Panc1 (cell line): Measurements from ENCODE around the gene P3H3. TPM values are rescaled to one million over a fixed set of nuclear protein-coding genes. Genes with fewer than 3 reads are reported as not detected.

ENCODE experiments used
- ATAC-seq: fragments of 200-7000 bp; cut with Tn5 transposase; 2 replicates; pipeline ENCODE4 v1.9.1; 2020; ENCODE audit warnings: mild to moderate bottlenecking, moderate library complexity
- BruUV-seq: library from RNA; stranded (reverse); fragments of 400-500 nt; replicated peaks from 2 replicates; lab custom pipeline; 2021; lab: Mats Ljungman, UMichigan
- CTCF ChIA-PET: fragments of 300-600 bp; sonication (Branson Sonifier 250); formaldehyde crosslinking; loops from one replicate; lab custom pipeline; 2022; ENCODE audit warnings: antibody characterized with exemption; lab: Charles Lee
- POLR2A ChIA-PET: fragments of 300-600 bp; sonication (Branson Sonifier 250); formaldehyde crosslinking; loops from one replicate; lab custom pipeline; 2022; ENCODE audit warnings: antibody characterized with exemption; lab: Charles Lee
- DNase-seq: peaks from one replicate; pipeline ENCODE4 v3.0.0-alpha.2; 2010; ENCODE audit warnings: low read depth, low spot score
- H3K27ac ChIP-seq: 2 replicates; pipeline ENCODE4 v1.5.1; 2011; ENCODE audit warnings: mild to moderate bottlenecking, low read length, inconsistent platforms
- H3K27me3 ChIP-seq: fragments of 200-500 bp; sonication (Bioruptor generic); 2 replicates; pipeline ENCODE4 v1.6.0; 2014; ENCODE audit warnings: low read length, inconsistent platforms; ENCODE audit not compliant: control insufficient read depth, insufficient read depth
- H3K36me3 ChIP-seq: fragments of 200-500 bp; sonication (Bioruptor generic); 2 replicates; pipeline ENCODE4 v1.5.1; 2014; ENCODE audit warnings: inconsistent platforms, mild to moderate bottlenecking, low read length, moderate library complexity; ENCODE audit not compliant: control insufficient read depth, insufficient read depth
- H3K4me1 ChIP-seq: 2 replicates; pipeline ENCODE4 v1.5.1; 2011; ENCODE audit warnings: inconsistent platforms, mild to moderate bottlenecking, low read length, moderate library complexity; ENCODE audit not compliant: control insufficient read depth, insufficient read depth
- H3K4me3 ChIP-seq, 2 experiments: 2 replicates each; pipeline ENCODE4 v1.5.1; 2011 to 2012; ENCODE audit warnings: low read depth in 2 of 2, low read length in 2 of 2, mild to moderate bottlenecking in 2 of 2, inconsistent platforms in 1 of 2, moderate library complexity in 1 of 2
- H3K9me3 ChIP-seq: fragments of 200-500 bp; sonication (Bioruptor generic); 2 replicates; pipeline ENCODE4 v1.5.1; 2014; ENCODE audit warnings: low read depth, mild to moderate bottlenecking, inconsistent platforms, low read length, moderate library complexity; ENCODE audit not compliant: control insufficient read depth, insufficient read depth
- POLR2AphosphoS5 ChIP-seq: IDR thresholded peaks from 2 replicates; pipeline ENCODE4 v1.6.1; 2012; ENCODE audit warnings: mild to moderate bottlenecking, low read depth, low read length, moderate library complexity
- SIN3A ChIP-seq: IDR thresholded peaks from 2 replicates; pipeline ENCODE4 v1.6.1; 2012; ENCODE audit warnings: low read depth, mild to moderate bottlenecking, low read length, moderate library complexity, borderline replicate concordance; ENCODE audit not compliant: insufficient read depth
- TCF7L2 ChIP-seq: IDR thresholded peaks from 2 replicates; pipeline ENCODE4 v1.6.1; 2011; ENCODE audit warnings: mild to moderate bottlenecking, low read depth, low read length, inconsistent platforms
- in situ Hi-C: cut with HindIII; loops from 2 replicates; pipeline ENCODE4 v1.10.0; 2016; ENCODE audit warnings: low sequenced_read_pairs, low pct_unique_long_range_greater_than_20kb
- intact Hi-C: fragments of 100-400 bp; cut with micrococcal nuclease; formaldehyde crosslinking; loops from one replicate; pipeline ENCODE4 v1.10.0; 2022; ENCODE audit not compliant: unreplicated experiment
- total RNA-seq: library from RNA; stranded (reverse); gene quantifications from one replicate; pipeline ENCODE4 v1.2.1, GENCODE V29; 2021; ENCODE audit not compliant: unreplicated experiment
- TF ChIP-seq, protein P1 (sequence below): fragments of 450-650 bp; IDR thresholded peaks from 2 replicates; pipeline ENCODE4 v1.5.1; 2017; ENCODE audit warnings: mild to moderate bottlenecking
- TF ChIP-seq, protein P2 (sequence below), 2 experiments: IDR thresholded peaks; 2 replicates each; pipeline ENCODE4 v1.6.1; 2011 to 2012; ENCODE audit warnings: low read depth in 2 of 2, control low read depth in 1 of 2, low read length in 1 of 2, mild to moderate bottlenecking in 1 of 2, moderate library complexity in 1 of 2; ENCODE audit not compliant: insufficient read depth in 1 of 2

P3H3 gene
- total RNA-seq, 1 experiment from 2014 or later: 11.0 TPM

- intact Hi-C loops (no loop called here), in situ Hi-C loops (no loop called here)
- Histone ChIP-seq H3K36me3 (no peaks in the 10 kb centered on the region), H3K27me3 (no peaks in the 10 kb centered on the region), H3K9me3 (no peaks in the 10 kb centered on the region), H3K4me3 (no peak within 1 kb of the TSS), H3K27ac (no peak within 1 kb of the TSS), H3K4me1 (no peaks in the 10 kb centered on the region; the same call in 1 of the 2 replicates)
- ChIA-PET CTCF (no interaction called here), POLR2A (no interaction called here)
- ATAC-seq (no peak), DNase-seq (no peak)
- BruUV-seq: no TSS peak
- TF ChIP-seq SIN3A: no peak
- TF ChIP-seq TCF7L2: no peak
- TF ChIP-seq, protein P1, sequence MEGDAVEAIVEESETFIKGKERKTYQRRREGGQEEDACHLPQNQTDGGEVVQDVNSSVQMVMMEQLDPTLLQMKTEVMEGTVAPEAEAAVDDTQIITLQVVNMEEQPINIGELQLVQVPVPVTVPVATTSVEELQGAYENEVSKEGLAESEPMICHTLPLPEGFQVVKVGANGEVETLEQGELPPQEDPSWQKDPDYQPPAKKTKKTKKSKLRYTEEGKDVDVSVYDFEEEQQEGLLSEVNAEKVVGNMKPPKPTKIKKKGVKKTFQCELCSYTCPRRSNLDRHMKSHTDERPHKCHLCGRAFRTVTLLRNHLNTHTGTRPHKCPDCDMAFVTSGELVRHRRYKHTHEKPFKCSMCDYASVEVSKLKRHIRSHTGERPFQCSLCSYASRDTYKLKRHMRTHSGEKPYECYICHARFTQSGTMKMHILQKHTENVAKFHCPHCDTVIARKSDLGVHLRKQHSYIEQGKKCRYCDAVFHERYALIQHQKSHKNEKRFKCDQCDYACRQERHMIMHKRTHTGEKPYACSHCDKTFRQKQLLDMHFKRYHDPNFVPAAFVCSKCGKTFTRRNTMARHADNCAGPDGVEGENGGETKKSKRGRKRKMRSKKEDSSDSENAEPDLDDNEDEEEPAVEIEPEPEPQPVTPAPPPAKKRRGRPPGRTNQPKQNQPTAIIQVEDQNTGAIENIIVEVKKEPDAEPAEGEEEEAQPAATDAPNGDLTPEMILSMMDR: no peak
- TF ChIP-seq POLR2AphosphoS5: no peak
- TF ChIP-seq, protein P2, sequence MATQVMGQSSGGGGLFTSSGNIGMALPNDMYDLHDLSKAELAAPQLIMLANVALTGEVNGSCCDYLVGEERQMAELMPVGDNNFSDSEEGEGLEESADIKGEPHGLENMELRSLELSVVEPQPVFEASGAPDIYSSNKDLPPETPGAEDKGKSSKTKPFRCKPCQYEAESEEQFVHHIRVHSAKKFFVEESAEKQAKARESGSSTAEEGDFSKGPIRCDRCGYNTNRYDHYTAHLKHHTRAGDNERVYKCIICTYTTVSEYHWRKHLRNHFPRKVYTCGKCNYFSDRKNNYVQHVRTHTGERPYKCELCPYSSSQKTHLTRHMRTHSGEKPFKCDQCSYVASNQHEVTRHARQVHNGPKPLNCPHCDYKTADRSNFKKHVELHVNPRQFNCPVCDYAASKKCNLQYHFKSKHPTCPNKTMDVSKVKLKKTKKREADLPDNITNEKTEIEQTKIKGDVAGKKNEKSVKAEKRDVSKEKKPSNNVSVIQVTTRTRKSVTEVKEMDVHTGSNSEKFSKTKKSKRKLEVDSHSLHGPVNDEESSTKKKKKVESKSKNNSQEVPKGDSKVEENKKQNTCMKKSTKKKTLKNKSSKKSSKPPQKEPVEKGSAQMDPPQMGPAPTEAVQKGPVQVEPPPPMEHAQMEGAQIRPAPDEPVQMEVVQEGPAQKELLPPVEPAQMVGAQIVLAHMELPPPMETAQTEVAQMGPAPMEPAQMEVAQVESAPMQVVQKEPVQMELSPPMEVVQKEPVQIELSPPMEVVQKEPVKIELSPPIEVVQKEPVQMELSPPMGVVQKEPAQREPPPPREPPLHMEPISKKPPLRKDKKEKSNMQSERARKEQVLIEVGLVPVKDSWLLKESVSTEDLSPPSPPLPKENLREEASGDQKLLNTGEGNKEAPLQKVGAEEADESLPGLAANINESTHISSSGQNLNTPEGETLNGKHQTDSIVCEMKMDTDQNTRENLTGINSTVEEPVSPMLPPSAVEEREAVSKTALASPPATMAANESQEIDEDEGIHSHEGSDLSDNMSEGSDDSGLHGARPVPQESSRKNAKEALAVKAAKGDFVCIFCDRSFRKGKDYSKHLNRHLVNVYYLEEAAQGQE (IDR thresholded peaks at IDR 0.05; ENCODE audit: insufficient read depth in 1 of 2, low read depth in 2 of 2, low read length in 1 of 2): no peak
Observed at GRCh38 chr12:6840761-6841515, 12.7 kb downstream of the P3H3 start, which contains the start of gene GNB3. Gene GNB3, plus strand, starts transcription at chr12:6840925. Its CDS starts 363 bp downstream, at chr12:6841288.

GRCh38 chr12:6842075-6842474 lies 13.9 kb downstream of the P3H3 start:
- intact Hi-C loops (no loop called here), in situ Hi-C loops (no loop called here)
- no TSS peak for BruUV-seq
- ChIA-PET CTCF (no interaction called here), POLR2A (no interaction called here)
- ATAC-seq: no peak
- Histone ChIP-seq H3K4me3 (no peak overlapping the region), H3K27me3 (no peaks in the 10 kb centered on the region), H3K9me3 (no peaks in the 10 kb centered on the region), H3K4me1 (no peaks in the 10 kb centered on the region; the same call in 1 of the 2 replicates), H3K36me3 (no peaks in the 10 kb centered on the region), H3K27ac (no peak overlapping the region)
- TF ChIP-seq, protein P2 (IDR thresholded peaks at IDR 0.05; ENCODE audit: insufficient read depth in 1 of 2, low read depth in 2 of 2, low read length in 1 of 2): no peak
- TF ChIP-seq SIN3A (no peak), POLR2AphosphoS5 (no peak), TCF7L2 (no peak)
- TF ChIP-seq, protein P1: no peak
- DNase-seq: no peak
